HCT116 (cell line): ENCODE measurements around the gene TBC1D16. TPM values are rescaled to one million over a fixed set of nuclear protein-coding genes. Genes with fewer than 3 reads are reported as not detected.

Experiments used
- ATAC-seq: fragments of 200-7000 bp; cut with Tn5 transposase; 2 replicates; pipeline ENCODE4 v1.9.1; 2020; ENCODE audit warnings: mild to moderate bottlenecking, moderate library complexity
- BruUV-seq: library from RNA; stranded (reverse); fragments of 400-500 nt; replicated peaks from 2 replicates; lab custom pipeline; 2021; lab: Mats Ljungman, UMichigan
- CTCF ChIA-PET: fragments of 300-600 bp; sonication (Branson Sonifier 250); formaldehyde crosslinking; loops from one replicate; lab custom pipeline; 2021; ENCODE audit warnings: antibody characterized with exemption; lab: Charles Lee
- POLR2A ChIA-PET: fragments of 300-600, 350-600 bp; sonication (Branson Sonifier 250); formaldehyde crosslinking; loops from one replicate; lab custom pipeline; 2021; ENCODE audit warnings: antibody characterized with exemption; lab: Charles Lee
- RAD21 ChIA-PET, 2 experiments: fragments of 300-600 bp; sonication (Branson Sonifier 250); formaldehyde crosslinking; loops; one replicate each; lab custom pipeline; 2023; ENCODE audit warnings: low total read pairs in 2 of 2; ENCODE audit not compliant: uncharacterized antibody in 2 of 2, unreplicated experiment in 2 of 2, low non-redundant PET in 1 of 2; lab: Charles Lee
- DNase-seq: peaks from one replicate; pipeline ENCODE4 v3.0.0-alpha.2; 2010; ENCODE audit warnings: low read depth, low spot score
- H2AFZ ChIP-seq: fragments of 200-600 bp; shearing (Covaris generic), sonication (generic); 2 replicates; pipeline ENCODE4 v1.6.1; 2017; ENCODE audit warnings: low read depth, mixed run types, mixed read lengths, antibody characterized with exemption, low read length; ENCODE audit not compliant: poor library complexity, severe bottlenecking
- H3K27ac ChIP-seq: 2 replicates; pipeline ENCODE4 v1.5.1; 2012; ENCODE audit warnings: low read depth, low read length
- H3K27me3 ChIP-seq: fragments of 200-600 bp; sonication (generic); 2 replicates; pipeline ENCODE4 v1.6.1; 2016; ENCODE audit warnings: mixed run types, low read length, mixed read lengths; ENCODE audit not compliant: insufficient read depth
- H3K36me3 ChIP-seq, 2 experiments: fragments of 200-500 bp in 1 of 2; fragments of 200-600 bp in 1 of 2; sonication (Bioruptor generic) in 1 of 2; sonication (generic) in 1 of 2; 2 replicates each; pipeline versions ENCODE4 v1.5.1 to v1.6.1; 2014 to 2016; ENCODE audit warnings: low read length in 2 of 2, inconsistent platforms in 1 of 2, mixed read lengths in 1 of 2, mixed run types in 1 of 2; ENCODE audit not compliant: insufficient read depth in 2 of 2, control insufficient read depth in 1 of 2
- H3K4me1 ChIP-seq, 2 experiments: fragments of 200-600 bp in 1 of 2; sonication (generic) in 1 of 2; 2 replicates each; pipeline versions ENCODE4 v1.5.1 to v1.6.1; 2012 to 2017; ENCODE audit warnings: low read length in 2 of 2, inconsistent platforms in 1 of 2, mild to moderate bottlenecking in 1 of 2, mixed read lengths in 1 of 2, mixed run types in 1 of 2, moderate library complexity in 1 of 2; ENCODE audit not compliant: insufficient read depth in 2 of 2, control insufficient read depth in 1 of 2
- H3K4me2 ChIP-seq: fragments of 200-600 bp; sonication (generic); 2 replicates; pipeline ENCODE4 v1.6.1; 2017; ENCODE audit warnings: mixed run types, low read length, mixed read lengths
- H3K4me3 ChIP-seq, 2 experiments: fragments of 200-600 bp in 1 of 2; sonication (generic) in 1 of 2; replicated peaks in 1 of 2; 2 replicates each; pipeline ENCODE4 v1.5.1; 2011 to 2016; ENCODE audit warnings: low read length in 2 of 2, control low read depth in 1 of 2, low read depth in 1 of 2, mild to moderate bottlenecking in 1 of 2, mixed read lengths in 1 of 2, mixed run types in 1 of 2
- H3K79me2 ChIP-seq: fragments of 200-600 bp; sonication (generic); 2 replicates; pipeline ENCODE4 v1.6.1; 2017; ENCODE audit warnings: mild to moderate bottlenecking, mixed run types, low read length, moderate library complexity, mixed read lengths; ENCODE audit not compliant: insufficient read depth
- H3K9ac ChIP-seq: fragments of 200-600 bp; sonication (generic); 2 replicates; pipeline ENCODE4 v1.6.1; 2016; ENCODE audit warnings: low read length, mixed read lengths
- H3K9me2 ChIP-seq: fragments of 200-600 bp; sonication (generic), shearing (Covaris generic); 2 replicates; pipeline ENCODE4 v1.6.1; 2017; ENCODE audit warnings: mixed run types, mild to moderate bottlenecking, moderate library complexity; ENCODE audit not compliant: insufficient read depth
- H3K9me3 ChIP-seq, 2 experiments: fragments of 200-500 bp in 1 of 2; fragments of 200-600 bp in 1 of 2; sonication (Bioruptor generic) in 1 of 2; sonication (generic) in 1 of 2; 2 replicates each; pipeline ENCODE4 v1.6.1; 2014 to 2017; ENCODE audit warnings: low read length in 2 of 2, mixed read lengths in 2 of 2, inconsistent platforms in 1 of 2, low read depth in 1 of 2, mild to moderate bottlenecking in 1 of 2, mixed run types in 1 of 2, moderate library complexity in 1 of 2; ENCODE audit not compliant: control insufficient read depth in 1 of 2, insufficient read depth in 1 of 2
- H4K20me1 ChIP-seq: fragments of 200-600 bp; sonication (generic), shearing (Covaris generic); 2 replicates; pipeline ENCODE4 v1.6.1; 2017; ENCODE audit warnings: mixed run types, mild to moderate bottlenecking, moderate library complexity; ENCODE audit not compliant: insufficient read depth
- ATF3 ChIP-seq: IDR thresholded peaks from 2 replicates; pipeline ENCODE4 v1.6.1; 2012
- CBX3 ChIP-seq: IDR thresholded peaks from 2 replicates; pipeline ENCODE4 v1.6.1; 2012; ENCODE audit warnings: low read depth
- CEBPB ChIP-seq: IDR thresholded peaks from 2 replicates; pipeline ENCODE4 v1.6.1; 2012; ENCODE audit warnings: low read depth
- CTCF ChIP-seq, 3 experiments: fragments of 200-600 bp in 1 of 3; sonication (generic) in 1 of 3; IDR thresholded peaks in 2 of 3; conservative IDR thresholded peaks in 1 of 3; 2 replicates each; pipeline ENCODE4 v1.5.1; 2012 to 2017; ENCODE audit warnings: low read depth in 2 of 3, low read length in 2 of 3, antibody characterized with exemption in 1 of 3, borderline replicate concordance in 1 of 3, control low read depth in 1 of 3, mild to moderate bottlenecking in 1 of 3, mixed read lengths in 1 of 3, mixed run types in 1 of 3, moderate library complexity in 1 of 3; ENCODE audit not compliant: insufficient read depth in 1 of 3
- EGR1 ChIP-seq: IDR thresholded peaks from 2 replicates; pipeline ENCODE4 v1.6.1; 2012; ENCODE audit warnings: low read depth
- ELF1 ChIP-seq: IDR thresholded peaks from 2 replicates; pipeline ENCODE4 v1.6.1; 2012; ENCODE audit warnings: low read depth, borderline replicate concordance
- EZH2 ChIP-seq: fragments of 200-600 bp; sonication (generic); IDR thresholded peaks from 2 replicates; pipeline ENCODE4 v1.6.1; 2017; ENCODE audit warnings: antibody characterized with exemption, mixed run types
- JUND ChIP-seq: IDR thresholded peaks from 2 replicates; pipeline ENCODE4 v1.6.1; 2012
- MAX ChIP-seq: IDR thresholded peaks from 2 replicates; pipeline ENCODE4 v1.6.1; 2012
- POLR2A ChIP-seq: IDR thresholded peaks from 2 replicates; pipeline ENCODE4 v1.7.0; 2011; ENCODE audit warnings: borderline replicate concordance; ENCODE audit not compliant: insufficient read depth, insufficient read length; ENCODE audit errors: extremely low read depth
- POLR2AphosphoS5 ChIP-seq: IDR thresholded peaks from 2 replicates; pipeline ENCODE4 v1.6.1; 2011; ENCODE audit warnings: mild to moderate bottlenecking, low read depth, low read length, moderate library complexity
- SIN3A ChIP-seq: IDR thresholded peaks from 2 replicates; pipeline ENCODE4 v1.6.1; 2012; ENCODE audit warnings: low read depth
- SP1 ChIP-seq: IDR thresholded peaks from 2 replicates; pipeline ENCODE4 v1.6.1; 2012; ENCODE audit warnings: low read depth
- TCF7L2 ChIP-seq: IDR thresholded peaks from 2 replicates; pipeline ENCODE4 v1.7.0; 2011; ENCODE audit warnings: borderline replicate concordance, inconsistent platforms; ENCODE audit not compliant: insufficient read depth, insufficient read length; ENCODE audit errors: extremely low read depth
- YY1 ChIP-seq: IDR thresholded peaks from 2 replicates; pipeline ENCODE4 v1.6.1; 2011; ENCODE audit warnings: low read length, low read depth, moderate library complexity, mild to moderate bottlenecking; ENCODE audit not compliant: insufficient replicate concordance; ENCODE audit errors: extremely low read depth
- ZBTB33 ChIP-seq: IDR thresholded peaks from 2 replicates; pipeline ENCODE4 v1.6.1; 2011; ENCODE audit warnings: mild to moderate bottlenecking, low read length, moderate library complexity; ENCODE audit not compliant: insufficient replicate concordance; ENCODE audit errors: extremely low read depth
- ZFX ChIP-seq: fragments of 450-650 bp; IDR thresholded peaks from 2 replicates; pipeline ENCODE4 v1.6.1; 2017
- ZNF274 ChIP-seq: fragments of 200-500 bp; sonication (Bioruptor generic); IDR thresholded peaks from 2 replicates; pipeline ENCODE4 v1.6.1; 2014; ENCODE audit warnings: mild to moderate bottlenecking, low read depth, low read length, inconsistent platforms
- intact Hi-C: fragments of 100-400 bp; cut with micrococcal nuclease; formaldehyde crosslinking; loops from 2 replicates; pipeline ENCODE4 v1.10.0; 2022
- total RNA-seq: library from RNA; stranded (reverse); gene quantifications from one replicate; pipeline ENCODE4 v1.2.1, GENCODE V29; 2021; ENCODE audit not compliant: unreplicated experiment

TBC1D16 gene
- total RNA-seq, 1 experiment from 2014 or later, result 31.1 TPM

- H3K9me3 ChIP-seq, result no peaks in the 10 kb centered on the region
- BruUV-seq, result no TSS peak
- TF ChIP-seq TCF7L2, result no peak
- TF ChIP-seq, all 23 proteins: peak for 0
- Histone ChIP-seq H4K20me1 (no peaks in the 10 kb centered on the region), H3K4me1 (peaks cover 4 to 7% of the 10 kb centered on the region in 2 experiments), H3K27ac (no peak overlapping the region), H3K4me2 (no peak overlapping the region), H2AFZ (no peak overlapping the region), H3K9me2 (no peaks in the 10 kb centered on the region), H3K9ac (no peak overlapping the region), H3K79me2 (no peaks in the 10 kb centered on the region), H3K27me3 (no peaks in the 10 kb centered on the region), H3K36me3 (no peaks in the 10 kb centered on the region), H3K4me3 (no peak overlapping the region)
- intact Hi-C loops, result no loop called here
- CTCF ChIA-PET, result interaction anchor here (0.9 to 4.6 kb wide), 5 partner anchors 10 to 188 kb away, joined by 3 to 37 read pairs (median 3); no protein-coding TSS in a partner anchor
- DNase-seq, result no peak
- POLR2A ChIA-PET, result no interaction called here
- RAD21 ChIA-PET, result no interaction called here
- ATAC-seq, result no peak
Observed at GRCh38 chr17:79996291-79996690, 39.4 kb downstream of the TBC1D16 start.

GRCh38 chr17:79995696-79996095, 40.0 kb downstream of the TBC1D16 start:
- H3K4me1 ChIP-seq, result peaks cover 10 to 13% of the 10 kb centered on the region in 2 experiments
- ChIA-PET RAD21 (no interaction called here), POLR2A (interaction anchor here (0.6 kb wide), 1 partner anchor 156 kb away, joined by 5 read pairs; the partner anchor contains the start of gene CBX4), CTCF (interaction anchor here (1.5 to 4.6 kb wide), 2 partner anchors 11 to 187 kb away, joined by 3 to 37 read pairs; no protein-coding TSS in a partner anchor)
- H3K4me3 ChIP-seq, result no peak overlapping the region
- ATAC-seq (no peak), DNase-seq (no peak)
- no peak overlapping the region for H2AFZ ChIP-seq
- intact Hi-C loops, result no loop called here
- no peaks in the 10 kb centered on the region for H3K9me3 ChIP-seq
- H3K79me2 ChIP-seq, result no peaks in the 10 kb centered on the region
- H3K4me2 ChIP-seq, result no peak overlapping the region
- no peaks in the 10 kb centered on the region for H3K36me3 ChIP-seq
- H3K27me3 ChIP-seq, result no peaks in the 10 kb centered on the region
- no peak for TF ChIP-seq ZBTB33
- no peak for TF ChIP-seq ELF1
- no peak for TF ChIP-seq CBX3
- TF ChIP-seq CEBPB, result no peak
- no peak for TF ChIP-seq EZH2
- TF ChIP-seq MAX, result no peak
- no peak for TF ChIP-seq CTCF (IDR thresholded peaks at IDR 0.05 in 2 of 3, conservative IDR thresholded peaks at IDR 0.05 in 1 of 3; ENCODE audit: borderline replicate concordance in 1 of 3, insufficient read depth in 1 of 3, low read depth in 2 of 3, low read length in 2 of 3)
- TF ChIP-seq JUND, result no peak
- TF ChIP-seq YY1, result no peak
- TF ChIP-seq SIN3A, result no peak
- no peak for TF ChIP-seq EGR1
- TF ChIP-seq ATF3, result no peak
- TF ChIP-seq ZNF274, result no peak
- no peak for TF ChIP-seq POLR2A
- TF ChIP-seq POLR2AphosphoS5, result no peak
- no peak for TF ChIP-seq ZFX
- TF ChIP-seq SP1, result no peak
- BruUV-seq, result no TSS peak
- no peaks in the 10 kb centered on the region for H4K20me1 ChIP-seq
- no peak overlapping the region for H3K27ac ChIP-seq
- no peak overlapping the region for H3K9ac ChIP-seq
- no peaks in the 10 kb centered on the region for H3K9me2 ChIP-seq
